HUES6 (cell line): ENCODE results near the gene PRKCB.

Experiments
- H3K27ac ChIP-seq: 2 replicates; pipeline ENCODE4 v1.7.0; 2013; ENCODE audit warnings: low read depth, mild to moderate bottlenecking, low read length, inconsistent platforms
- H3K27me3 ChIP-seq: 2 replicates; pipeline ENCODE4 v1.6.1; 2013; ENCODE audit warnings: low read length; ENCODE audit not compliant: control insufficient read depth, insufficient read depth
- H3K36me3 ChIP-seq: 2 replicates; pipeline ENCODE4 v1.6.1; 2013; ENCODE audit warnings: low read length; ENCODE audit not compliant: control insufficient read depth, insufficient read depth
- H3K4me1 ChIP-seq: 2 replicates; pipeline ENCODE4 v1.6.1; 2013; ENCODE audit warnings: low read length; ENCODE audit not compliant: control insufficient read depth, insufficient read depth
- H3K4me3 ChIP-seq: 2 replicates; pipeline ENCODE4 v1.5.1; 2013; ENCODE audit warnings: low read depth, low read length
- H3K9ac ChIP-seq: one replicate; pipeline ENCODE4 v1.6.1; 2013; ENCODE audit warnings: mild to moderate bottlenecking, low read length
- H3K9me3 ChIP-seq: 2 replicates; pipeline ENCODE4 v1.6.1; 2013; ENCODE audit warnings: low read depth, low read length; ENCODE audit not compliant: control insufficient read depth, insufficient read depth

PRKCB gene

GRCh38 chr16:23957287-23957686 is 121.5 kb downstream of the PRKCB start:
- no peak overlapping the region for H3K9ac ChIP-seq
- H3K27ac ChIP-seq = no peak overlapping the region
- H3K4me1 ChIP-seq = peaks cover 10% of the 10 kb centered on the region
- H3K27me3 ChIP-seq = peaks cover 31% of the 10 kb centered on the region
- no peaks in the 10 kb centered on the region for H3K9me3 ChIP-seq
- no peaks in the 10 kb centered on the region for H3K36me3 ChIP-seq
- H3K4me3 ChIP-seq = no peak overlapping the region

GRCh38 chr16:23959072-23959751 is 123.4 kb downstream of the PRKCB start:
- Histone ChIP-seq H3K27ac (no peak overlapping the region), H3K4me1 (peaks cover 3% of the 10 kb centered on the region; the same call in 1 of the 2 replicates), H3K4me3 (no peak overlapping the region), H3K9me3 (no peaks in the 10 kb centered on the region), H3K9ac (no peak overlapping the region), H3K36me3 (no peaks in the 10 kb centered on the region), H3K27me3 (peaks cover 23% of the 10 kb centered on the region)

GRCh38 chr16:23959752-23960072 is 123.9 kb downstream of the PRKCB start:
- Histone ChIP-seq H3K4me1 (peaks cover 3% of the 10 kb centered on the region; the same call in 1 of the 2 replicates), H3K27ac (no peak overlapping the region), H3K36me3 (no peaks in the 10 kb centered on the region), H3K27me3 (peaks cover 19% of the 10 kb centered on the region), H3K9me3 (no peaks in the 10 kb centered on the region), H3K4me3 (no peak overlapping the region), H3K9ac (no peak overlapping the region)

GRCh38 chr16:23960081-23960885 is 124.5 kb downstream of the PRKCB start:
- H3K9me3 ChIP-seq = no peaks in the 10 kb centered on the region
- peaks cover 15% of the 10 kb centered on the region for H3K27me3 ChIP-seq
- no peak overlapping the region for H3K27ac ChIP-seq
- no peak overlapping the region for H3K9ac ChIP-seq
- peaks cover 3% of the 10 kb centered on the region; the same call in 1 of the 2 replicates for H3K4me1 ChIP-seq
- H3K4me3 ChIP-seq = no peak overlapping the region
- no peaks in the 10 kb centered on the region for H3K36me3 ChIP-seq

GRCh38 chr16:23962001-23962400 is 126.2 kb downstream of the PRKCB start:
- Histone ChIP-seq H3K27ac (no peak overlapping the region), H3K4me1 (peaks cover 3% of the 10 kb centered on the region; the same call in 1 of the 2 replicates), H3K9me3 (no peaks in the 10 kb centered on the region), H3K4me3 (no peak overlapping the region), H3K27me3 (peaks cover 12% of the 10 kb centered on the region; the same call in 1 of the 2 replicates), H3K9ac (no peak overlapping the region), H3K36me3 (no peaks in the 10 kb centered on the region)

GRCh38 chr16:23964136-23964535 is 128.4 kb downstream of the PRKCB start:
- Histone ChIP-seq H3K4me1 (no peaks in the 10 kb centered on the region), H3K27ac (no peak overlapping the region), H3K9ac (no peak overlapping the region)

GRCh38 chr16:23965137-23965733 is 129.5 kb downstream of the PRKCB start:
- Histone ChIP-seq H3K9ac (no peak overlapping the region), H3K9me3 (no peaks in the 10 kb centered on the region), H3K4me1 (no peaks in the 10 kb centered on the region), H3K4me3 (no peak overlapping the region), H3K36me3 (no peaks in the 10 kb centered on the region), H3K27ac (no peak overlapping the region), H3K27me3 (peaks cover 3% of the 10 kb centered on the region; the same call in 1 of the 2 replicates)

More at GRCh38 chr16:23964136-23964535, 128.4 kb downstream of the PRKCB start:
- no peaks in the 10 kb centered on the region for H3K9me3 ChIP-seq
- H3K36me3 ChIP-seq = no peaks in the 10 kb centered on the region
- peaks cover 11% of the 10 kb centered on the region; the same call in 1 of the 2 replicates for H3K27me3 ChIP-seq
- no peak overlapping the region for H3K4me3 ChIP-seq

- Histone ChIP-seq H3K4me3 (no peak overlapping the region), H3K36me3 (no peaks in the 10 kb centered on the region), H3K9me3 (no peaks in the 10 kb centered on the region), H3K9ac (no peak overlapping the region), H3K27ac (no peak overlapping the region), H3K27me3 (peaks cover 3% of the 10 kb centered on the region; the same call in 1 of the 2 replicates), H3K4me1 (no peaks in the 10 kb centered on the region)
Observed at GRCh38 chr16:23966597-23967394, 131.0 kb downstream of the PRKCB start.

GRCh38 chr16:23967775-23968174 is 132.0 kb downstream of the PRKCB start:
- H3K4me1 ChIP-seq = no peaks in the 10 kb centered on the region
- H3K4me3 ChIP-seq = no peak overlapping the region
- H3K27ac ChIP-seq = no peak overlapping the region
- H3K36me3 ChIP-seq = no peaks in the 10 kb centered on the region
- peaks cover 3% of the 10 kb centered on the region; the same call in 1 of the 2 replicates for H3K27me3 ChIP-seq
- no peaks in the 10 kb centered on the region for H3K9me3 ChIP-seq
- H3K9ac ChIP-seq = no peak overlapping the region

- no peak overlapping the region for H3K9ac ChIP-seq
- H3K9me3 ChIP-seq = no peaks in the 10 kb centered on the region
- H3K4me3 ChIP-seq = no peak overlapping the region
- no peaks in the 10 kb centered on the region for H3K36me3 ChIP-seq
- no peak overlapping the region for H3K27ac ChIP-seq
- no peaks in the 10 kb centered on the region for H3K4me1 ChIP-seq
- H3K27me3 ChIP-seq = peaks cover 3% of the 10 kb centered on the region; the same call in 1 of the 2 replicates
Observed at GRCh38 chr16:23968176-23968575, 132.4 kb downstream of the PRKCB start.
